HG03432 (cell line): ENCODE data around the gene TEX9.
A peak's percentile ranks its signal among the peaks of the same experiment; 100 is the strongest.

Source experiments
- ATAC-seq: cut with Tn5 transposase; IDR thresholded peaks from one replicate; pipeline ENCODE4 v1.9.1; 2021; ENCODE audit warnings: mild to moderate bottlenecking, moderate library complexity; ENCODE audit not compliant: unreplicated experiment

The TEX9 gene

GRCh38 chr15:56442354-56442753 lies 77.1 kb downstream of the TEX9 start:
- ATAC-seq: no peak

GRCh38 chr15:56445746-56446145 lies 80.5 kb downstream of the TEX9 start:
- no peak for ATAC-seq

- no peak for ATAC-seq
Observed at GRCh38 chr15:56454836-56455235, 89.6 kb downstream of the TEX9 start.

GRCh38 chr15:56456229-56456628 lies 91.0 kb downstream of the TEX9 start:
- ATAC-seq: no peak

GRCh38 chr15:56459096-56459495 lies 93.9 kb downstream of the TEX9 start:
- no peak for ATAC-seq

GRCh38 chr15:56460071-56460470 lies 94.8 kb downstream of the TEX9 start:
- no peak for ATAC-seq

- ATAC-seq: no peak
Observed at GRCh38 chr15:56460947-56461346, 95.7 kb downstream of the TEX9 start.

- ATAC-seq: peak; percentile 99
Observed at GRCh38 chr15:56464893-56465520, 99.8 kb downstream of the TEX9 start, which contains the start of gene MNS1. Gene MNS1, minus strand, starts transcription at chr15:56465137. Its CDS starts 165 bp downstream, at chr15:56464972.

- ATAC-seq: no peak
Observed at GRCh38 chr15:56467616-56468015, 102.4 kb downstream of the TEX9 start.

- peak; percentile 50 for ATAC-seq
Observed at GRCh38 chr15:56468401-56468800, 103.2 kb downstream of the TEX9 start.

- no peak for ATAC-seq
Observed at GRCh38 chr15:56469483-56469882, 104.3 kb downstream of the TEX9 start.

- no peak for ATAC-seq
Observed at GRCh38 chr15:56471440-56472069, 106.3 kb downstream of the TEX9 start.

GRCh38 chr15:56472278-56472677 lies 107.1 kb downstream of the TEX9 start:
- no peak for ATAC-seq

- ATAC-seq: no peak
Observed at GRCh38 chr15:56473017-56473416, 107.8 kb downstream of the TEX9 start.

GRCh38 chr15:56475351-56475750 lies 110.1 kb downstream of the TEX9 start:
- no peak for ATAC-seq
